GM18526 (cell line): Measurements from ENCODE around the gene GDPD1.

Source experiments
- POLR2A ChIP-seq: IDR thresholded peaks from 3 replicates; pipeline ENCODE4 v1.6.1; 2011; ENCODE audit not compliant: insufficient read length; ENCODE audit errors: extremely low read depth

Gene GDPD1

GRCh38 chr17:59220328-59221158 lies at the start of gene GDPD1:
Gene GDPD1 (plus strand): TSS chr17:59220511. CDS start chr17:59220610, 99 bp downstream.
- TF ChIP-seq POLR2A, result peak; percentile 40

- TF ChIP-seq POLR2A, result no peak
Measured at GRCh38 chr17:59172436-59173004, 47.8 kb upstream of the GDPD1 start.

- TF ChIP-seq POLR2A, result no peak
Measured at GRCh38 chr17:59174671-59175070, 45.6 kb upstream of the GDPD1 start.

- TF ChIP-seq POLR2A, result no peak
Measured at GRCh38 chr17:59175076-59175475, 45.2 kb upstream of the GDPD1 start.

GRCh38 chr17:59178266-59178985 lies 41.9 kb upstream of the GDPD1 start:
- no peak for TF ChIP-seq POLR2A

- no peak for TF ChIP-seq POLR2A
Measured at GRCh38 chr17:59180626-59181025, 39.7 kb upstream of the GDPD1 start.

GRCh38 chr17:59181481-59181880 lies 38.8 kb upstream of the GDPD1 start:
- TF ChIP-seq POLR2A, result no peak

- no peak for TF ChIP-seq POLR2A
Measured at GRCh38 chr17:59185997-59186396, 34.3 kb upstream of the GDPD1 start.

GRCh38 chr17:59186850-59187249 lies 33.5 kb upstream of the GDPD1 start:
- TF ChIP-seq POLR2A, result no peak

GRCh38 chr17:59190806-59191205 lies 29.5 kb upstream of the GDPD1 start:
- no peak for TF ChIP-seq POLR2A

- TF ChIP-seq POLR2A, result no peak
Measured at GRCh38 chr17:59193336-59193862, 26.9 kb upstream of the GDPD1 start.

GRCh38 chr17:59199398-59199797 lies 20.9 kb upstream of the GDPD1 start:
- TF ChIP-seq POLR2A, result no peak

- no peak for TF ChIP-seq POLR2A
Measured at GRCh38 chr17:59202320-59202719, 18.0 kb upstream of the GDPD1 start.

GRCh38 chr17:59219370-59219769 lies 941 bp upstream of the GDPD1 start:
- no peak for TF ChIP-seq POLR2A

- no peak for TF ChIP-seq POLR2A
Measured at GRCh38 chr17:59219992-59220327, 351 bp upstream of the GDPD1 start.
